ENCODE results near the gene TTC31.
A peak's percentile ranks its signal among the peaks of the same experiment; 100 is the strongest.

Gene TTC31

DNA sequence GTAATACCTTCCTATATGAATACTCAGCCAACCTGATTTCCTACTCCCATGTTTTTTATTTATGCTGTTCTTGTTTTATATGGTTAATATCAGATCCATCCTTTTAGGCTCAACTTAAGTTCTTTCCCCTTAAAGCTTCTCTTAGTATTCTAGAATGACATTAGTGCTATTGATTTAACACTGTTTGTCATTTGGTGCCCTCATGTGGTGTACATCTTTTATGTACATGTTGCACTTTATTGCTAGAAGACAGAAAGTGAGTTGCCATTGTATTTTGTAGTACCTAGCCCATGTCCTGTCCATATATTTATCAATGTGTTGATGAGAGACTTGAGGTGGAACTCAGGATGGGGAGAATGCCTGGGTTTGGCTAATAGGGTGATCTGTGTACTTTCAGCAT, 49.3 kb downstream of the TTC31 start:
- no peak for DNase-seq (ENCODE audit: insufficient read length, low spot score)
- TF ChIP-seq SPI1 (IDR thresholded peaks at IDR 0.05; ENCODE audit: low read depth, low read length), result no peak
- no peak for TF ChIP-seq PAX5 (IDR thresholded peaks at IDR 0.05; ENCODE audit: insufficient read depth, low read length, severe bottlenecking)
- no peak for TF ChIP-seq POU2F2 (IDR thresholded peaks at IDR 0.05; ENCODE audit: low read depth, low read length)
- TF ChIP-seq TAF1 (IDR thresholded peaks at IDR 0.05; ENCODE audit: low read depth, low read length), result no peak
- no peak for TF ChIP-seq POLR2AphosphoS5 (IDR thresholded peaks at IDR 0.05; ENCODE audit: low read depth, low read length)
- no peak for TF ChIP-seq POLR2A (IDR thresholded peaks at IDR 0.05; ENCODE audit: low read depth, low read length)
- FAIRE-seq, result no peak

DNA sequence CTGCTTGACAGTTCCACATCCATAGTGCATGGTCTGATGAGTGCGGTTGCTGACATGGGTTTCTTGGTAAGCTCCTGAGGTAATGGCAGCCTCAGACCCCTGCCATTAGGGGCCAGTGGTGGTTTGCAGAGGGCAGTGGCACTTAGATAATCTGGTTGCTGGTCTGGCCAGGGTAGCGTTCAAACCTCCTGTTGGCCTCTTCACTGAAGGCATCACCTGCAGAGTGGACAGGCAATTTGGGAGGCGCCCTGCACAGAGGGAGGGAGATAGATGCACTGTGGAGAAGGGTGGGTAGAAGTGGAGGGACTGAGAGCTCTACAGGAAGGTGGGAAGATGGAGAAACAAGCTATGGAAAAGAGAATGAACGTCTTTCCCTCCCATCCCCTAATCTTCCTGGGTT, 50.6 kb downstream of the TTC31 start:
- FAIRE-seq (no peak), DNase-seq (ENCODE audit: insufficient read length, low spot score) (no peak)
- TF ChIP-seq TAF1 (IDR thresholded peaks at IDR 0.05; ENCODE audit: low read depth, low read length) (no peak), POLR2A (IDR thresholded peaks at IDR 0.05; ENCODE audit: low read depth, low read length) (peak; percentile 23; the same call in 1 of the 2 replicates)

DNA sequence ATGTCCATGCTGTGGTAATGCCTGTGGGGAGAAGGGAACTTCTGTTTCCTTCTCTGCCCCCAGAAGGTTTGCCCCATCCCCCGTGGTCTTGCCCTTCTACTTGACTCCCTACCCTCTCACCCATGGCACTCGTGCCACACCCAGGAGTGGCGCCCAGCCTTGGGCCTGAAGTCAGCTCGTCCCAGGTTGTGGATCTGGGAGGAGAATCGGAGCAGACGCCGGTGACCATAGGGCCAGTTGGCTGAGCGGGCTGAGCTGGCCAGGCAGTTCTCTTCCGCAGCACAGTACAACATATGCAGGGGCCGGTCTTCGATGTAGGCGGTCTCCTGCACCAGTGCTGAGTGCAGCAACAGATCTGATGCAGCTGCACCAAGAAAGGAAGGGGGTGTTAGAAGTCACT, 51.5 kb downstream of the TTC31 start:
- no peak for DNase-seq (ENCODE audit: insufficient read length, low spot score)
- FAIRE-seq, result no peak
- TF ChIP-seq POU2F2 (IDR thresholded peaks at IDR 0.05; ENCODE audit: low read depth, low read length) (no peak), TAF1 (IDR thresholded peaks at IDR 0.05; ENCODE audit: low read depth, low read length) (no peak), SPI1 (IDR thresholded peaks at IDR 0.05; ENCODE audit: low read depth, low read length) (no peak), POLR2A (IDR thresholded peaks at IDR 0.05; ENCODE audit: low read depth, low read length) (no peak), PAX5 (IDR thresholded peaks at IDR 0.05; ENCODE audit: insufficient read depth, low read length, severe bottlenecking) (no peak), POLR2AphosphoS5 (IDR thresholded peaks at IDR 0.05; ENCODE audit: low read depth, low read length) (no peak)

DNA sequence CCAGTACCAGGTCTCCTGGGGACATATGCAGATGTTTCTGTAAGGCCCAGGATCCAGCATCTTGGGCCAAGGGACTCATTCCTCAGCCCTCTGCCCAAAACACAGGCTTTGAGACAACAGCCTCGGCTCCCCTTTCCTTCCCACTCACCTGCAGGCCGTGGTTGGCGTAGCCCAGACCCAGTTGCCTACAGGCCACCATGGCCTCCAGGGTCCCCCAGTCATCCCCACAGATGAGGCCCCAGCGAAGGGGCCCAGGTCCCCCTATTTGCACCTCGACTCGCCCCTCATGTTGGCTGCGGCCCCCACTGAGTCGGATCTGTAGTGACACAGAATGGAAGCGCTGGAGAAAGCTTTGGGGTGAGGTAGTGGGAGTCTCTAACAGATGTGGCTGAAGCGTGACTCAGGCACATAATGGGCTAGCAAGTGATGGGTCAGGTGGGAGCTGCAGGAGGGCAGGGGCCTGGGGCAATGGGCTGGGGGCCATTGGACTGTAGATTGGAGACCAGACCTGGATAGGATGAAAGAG, 52.6 kb downstream of the TTC31 start:
- no peak for DNase-seq (ENCODE audit: insufficient read length, low spot score)
- no peak for FAIRE-seq
- TF ChIP-seq POLR2AphosphoS5 (IDR thresholded peaks at IDR 0.05; ENCODE audit: low read depth, low read length) (no peak), PAX5 (IDR thresholded peaks at IDR 0.05; ENCODE audit: insufficient read depth, low read length, severe bottlenecking) (no peak), SPI1 (IDR thresholded peaks at IDR 0.05; ENCODE audit: low read depth, low read length) (no peak), POU2F2 (IDR thresholded peaks at IDR 0.05; ENCODE audit: low read depth, low read length) (no peak), POLR2A (IDR thresholded peaks at IDR 0.05; ENCODE audit: low read depth, low read length) (no peak), TAF1 (IDR thresholded peaks at IDR 0.05; ENCODE audit: low read depth, low read length) (no peak)

DNA sequence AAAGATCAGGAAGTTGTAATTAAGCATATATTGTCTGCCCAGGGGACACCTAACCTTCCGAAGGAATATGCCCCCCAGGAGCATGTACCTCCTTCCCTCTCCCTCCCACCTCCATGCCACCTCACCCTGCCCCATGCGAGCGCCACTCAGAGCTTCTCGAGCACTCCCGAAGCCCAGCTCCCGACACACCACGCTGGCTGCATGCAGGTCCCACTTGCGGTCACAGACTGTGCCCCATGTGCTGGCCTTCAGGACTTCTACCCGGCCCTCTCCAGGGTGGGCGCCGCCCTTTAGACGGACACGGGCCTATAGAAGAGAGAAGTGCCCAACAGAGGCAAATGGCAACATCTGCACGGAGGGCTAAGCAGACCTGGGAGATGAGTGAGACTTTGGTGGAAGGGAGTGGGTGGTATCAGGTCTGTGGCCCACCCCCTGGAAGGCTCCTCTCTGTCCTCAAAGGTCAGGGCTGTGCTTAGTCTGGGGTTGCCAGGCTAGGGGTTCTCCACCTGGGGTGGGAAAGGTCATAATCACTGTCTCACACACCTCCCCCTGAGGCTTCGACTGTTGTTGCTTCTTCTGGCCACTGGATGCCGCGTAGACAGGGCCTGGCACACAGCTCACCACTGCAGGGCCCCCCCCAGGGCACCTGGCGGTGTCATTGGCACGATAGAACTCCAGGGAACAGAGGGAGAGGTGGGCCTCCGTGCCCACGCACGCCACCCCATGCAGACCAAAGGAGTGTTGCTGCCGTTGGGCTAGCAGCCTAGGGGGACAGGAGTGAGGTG, 53.5 kb downstream of the TTC31 start:
- DNase-seq (ENCODE audit: insufficient read length, low spot score), result no peak
- FAIRE-seq, result no peak

DNA sequence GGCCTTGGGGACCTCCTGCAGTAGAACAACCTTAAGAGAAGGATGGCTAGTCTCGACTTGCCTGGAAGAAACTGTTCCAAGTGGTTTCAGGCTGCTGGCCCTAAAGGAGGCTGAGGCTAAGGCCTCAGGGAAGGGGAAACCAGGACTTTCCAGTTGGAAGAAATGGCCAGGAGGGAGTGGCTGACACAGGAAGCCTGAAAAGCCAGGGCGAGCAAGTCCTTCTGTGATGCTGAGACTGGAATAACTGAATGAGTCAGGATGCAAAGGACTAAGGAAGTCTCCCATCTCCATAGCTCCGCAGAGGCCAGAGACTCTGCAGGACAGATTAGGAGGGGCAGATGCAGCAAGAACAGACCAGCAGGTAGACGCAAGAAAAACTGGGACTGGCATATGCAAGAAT, 54.3 kb downstream of the TTC31 start:
- no peak for TF ChIP-seq PAX5 (IDR thresholded peaks at IDR 0.05; ENCODE audit: insufficient read depth, low read length, severe bottlenecking)
- TF ChIP-seq TAF1 (IDR thresholded peaks at IDR 0.05; ENCODE audit: low read depth, low read length), result no peak
- no peak for TF ChIP-seq SPI1 (IDR thresholded peaks at IDR 0.05; ENCODE audit: low read depth, low read length)
- no peak for TF ChIP-seq POLR2A (IDR thresholded peaks at IDR 0.05; ENCODE audit: low read depth, low read length)
- no peak for TF ChIP-seq POU2F2 (IDR thresholded peaks at IDR 0.05; ENCODE audit: low read depth, low read length)
- TF ChIP-seq POLR2AphosphoS5 (IDR thresholded peaks at IDR 0.05; ENCODE audit: low read depth, low read length), result no peak
- no peak for FAIRE-seq
- no peak for DNase-seq (ENCODE audit: insufficient read length, low spot score)

More for the DNA sequence above, 53.5 kb downstream of the TTC31 start:
- TF ChIP-seq POU2F2 (IDR thresholded peaks at IDR 0.05; ENCODE audit: low read depth, low read length), result no peak

DNA sequence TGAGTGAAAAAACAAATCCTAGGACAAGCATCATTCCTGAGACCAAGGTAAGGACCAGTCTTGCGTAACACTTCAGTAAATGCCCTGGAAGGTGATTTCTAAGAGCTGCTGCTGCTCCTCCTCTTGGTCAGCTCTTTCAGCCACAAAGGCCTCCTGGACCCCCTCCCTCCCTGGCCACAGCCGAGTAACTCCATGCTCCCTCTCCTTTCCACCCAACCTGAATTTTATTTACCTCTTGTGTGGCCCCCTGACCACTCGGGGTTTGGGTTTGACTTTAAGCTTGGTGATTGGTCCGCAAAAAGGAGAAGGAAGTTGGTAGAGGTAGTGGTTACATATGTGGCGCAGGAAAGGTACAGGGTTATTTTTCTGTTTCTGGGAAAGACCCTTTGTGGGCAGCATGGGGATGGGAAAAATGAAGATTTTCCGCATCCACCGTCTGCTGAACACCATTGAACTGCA, 56.0 kb downstream of the TTC31 start:
- TF ChIP-seq PAX5 (IDR thresholded peaks at IDR 0.05; ENCODE audit: insufficient read depth, low read length, severe bottlenecking), result no peak
- TF ChIP-seq SPI1 (IDR thresholded peaks at IDR 0.05; ENCODE audit: low read depth, low read length), result peak; percentile 45; the same call in 1 of the 2 replicates
- DNase-seq (ENCODE audit: insufficient read length, low spot score) (no peak), FAIRE-seq (peak; percentile 23)

DNA sequence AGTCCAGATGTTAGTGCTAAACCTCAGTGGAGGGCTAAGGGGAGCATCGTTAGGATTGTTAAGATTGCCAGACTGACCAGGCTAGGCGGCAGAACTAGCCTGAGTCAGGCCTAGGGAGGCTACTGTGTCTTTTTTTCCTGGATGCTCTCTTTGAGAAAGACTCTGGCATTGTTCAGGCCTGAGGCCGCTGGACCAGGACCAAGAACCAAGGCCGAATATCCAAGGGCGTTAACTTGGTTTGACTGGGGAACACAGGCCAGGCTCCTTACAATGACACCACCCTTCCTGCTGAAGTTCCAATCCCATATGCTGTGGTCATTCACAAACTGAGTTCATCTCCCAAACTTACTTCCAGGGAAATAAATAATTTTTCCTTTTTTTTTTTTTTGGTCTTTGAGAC, 57.4 kb downstream of the TTC31 start:
- FAIRE-seq, result no peak
- no peak for TF ChIP-seq POLR2AphosphoS5 (IDR thresholded peaks at IDR 0.05; ENCODE audit: low read depth, low read length)
- no peak for DNase-seq (ENCODE audit: insufficient read length, low spot score)

DNA sequence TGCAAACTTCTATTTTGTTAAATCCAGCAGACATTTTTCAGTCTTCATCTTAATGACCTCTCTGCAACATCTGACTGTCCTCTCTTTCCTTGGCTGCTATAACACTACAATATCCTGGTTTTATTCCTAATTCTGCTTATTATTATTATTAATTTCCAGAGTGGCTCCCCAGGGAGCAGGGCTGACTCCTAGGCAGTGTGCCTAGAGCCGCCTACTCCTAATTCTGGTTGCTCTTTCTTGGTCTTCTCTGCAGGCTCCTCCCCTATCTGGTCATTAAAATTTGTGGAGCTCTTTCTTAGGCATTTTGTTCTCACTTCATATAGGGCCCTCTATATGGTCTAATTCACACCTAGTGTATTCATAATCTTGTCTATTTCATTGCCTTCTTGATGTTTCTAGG, 60.1 kb downstream of the TTC31 start:
- TF ChIP-seq TAF1 (IDR thresholded peaks at IDR 0.05; ENCODE audit: low read depth, low read length) (no peak), POLR2A (IDR thresholded peaks at IDR 0.05; ENCODE audit: low read depth, low read length) (no peak), POLR2AphosphoS5 (IDR thresholded peaks at IDR 0.05; ENCODE audit: low read depth, low read length) (no peak), SPI1 (IDR thresholded peaks at IDR 0.05; ENCODE audit: low read depth, low read length) (no peak), POU2F2 (IDR thresholded peaks at IDR 0.05; ENCODE audit: low read depth, low read length) (no peak), PAX5 (IDR thresholded peaks at IDR 0.05; ENCODE audit: insufficient read depth, low read length, severe bottlenecking) (no peak)
- FAIRE-seq (no peak), DNase-seq (ENCODE audit: insufficient read length, low spot score) (no peak)
